Fibroblast of mammary gland (primary cell): Measurements from ENCODE around the gene DNAH17.

ENCODE experiments used
- DNase-seq: peaks from one replicate; pipeline ENCODE4 v3.0.0-alpha.2; 2010; ENCODE audit warnings: low read depth
- H3K4me3 ChIP-seq: 2 replicates; pipeline ENCODE4 v1.5.1; 2011; ENCODE audit warnings: low read depth, mild to moderate bottlenecking, low read length, moderate library complexity; ENCODE audit not compliant: control insufficient read depth
- CTCF ChIP-seq: conservative IDR thresholded peaks from 2 replicates; pipeline ENCODE4 v1.5.1; 2011; ENCODE audit warnings: low read depth, low read length, inconsistent platforms; ENCODE audit not compliant: control insufficient read depth, insufficient read depth

The DNAH17 gene

GRCh38 chr17:78589885-78590284 is 12.7 kb upstream of the DNAH17 start:
- no peak for DNase-seq
- H3K4me3 ChIP-seq, result no peak overlapping the region
- TF ChIP-seq CTCF, result no peak

GRCh38 chr17:78589031-78589675 is 12.0 kb upstream of the DNAH17 start:
- no peak for TF ChIP-seq CTCF
- DNase-seq, result no peak
- H3K4me3 ChIP-seq, result no peak overlapping the region

- TF ChIP-seq CTCF, result no peak
- DNase-seq, result no peak
- H3K4me3 ChIP-seq, result no peak overlapping the region
These were observed 11.2 kb upstream of the DNAH17 start for GRCh38 chr17:78588258-78589030.

- H3K4me3 ChIP-seq, result no peak overlapping the region
- TF ChIP-seq CTCF, result no peak
- DNase-seq, result no peak
These were observed 7.9 kb upstream of the DNAH17 start for GRCh38 chr17:78585006-78585630.

GRCh38 chr17:78583091-78583490 is 5.9 kb upstream of the DNAH17 start:
- no peak overlapping the region for H3K4me3 ChIP-seq
- DNase-seq, result peak; percentile 26
- no peak for TF ChIP-seq CTCF

- no peak for DNase-seq
- TF ChIP-seq CTCF, result no peak
- no peak overlapping the region for H3K4me3 ChIP-seq
These were observed 4.1 kb upstream of the DNAH17 start for GRCh38 chr17:78581304-78581703.
